ENCODE measurements around the gene DCBLD2.

Gene DCBLD2

GRCh38 chr3:98788651-98789050, 112.8 kb downstream of the DCBLD2 start:
- DNase-seq, result no peak

GRCh38 chr3:98787181-98787580, 114.3 kb downstream of the DCBLD2 start:
- DNase-seq, result no peak

- DNase-seq, result no peak
Measured at GRCh38 chr3:98786364-98787006, 115.0 kb downstream of the DCBLD2 start.

GRCh38 chr3:98784666-98785600, 116.6 kb downstream of the DCBLD2 start:
- DNase-seq, result no peak

- DNase-seq, result no peak
Measured at GRCh38 chr3:98784042-98784441, 117.5 kb downstream of the DCBLD2 start.

- DNase-seq, result no peak
Measured at GRCh38 chr3:98782824-98783500, 118.5 kb downstream of the DCBLD2 start.

GRCh38 chr3:98780343-98780742, 121.2 kb downstream of the DCBLD2 start:
- DNase-seq, result no peak

- no peak for DNase-seq
Measured at GRCh38 chr3:98779541-98780335, 121.8 kb downstream of the DCBLD2 start.

- DNase-seq, result peak; percentile 26
Measured at GRCh38 chr3:98778852-98779413, 122.6 kb downstream of the DCBLD2 start.

- no peak for DNase-seq
Measured at GRCh38 chr3:98778383-98778782, 123.1 kb downstream of the DCBLD2 start.

- DNase-seq, result no peak
Measured at GRCh38 chr3:98777801-98778220, 123.7 kb downstream of the DCBLD2 start.

GRCh38 chr3:98777286-98777685, 124.2 kb downstream of the DCBLD2 start:
- no peak for DNase-seq

- no peak for DNase-seq
Measured at GRCh38 chr3:98776140-98776493, 125.4 kb downstream of the DCBLD2 start.

- no peak for DNase-seq
Measured at GRCh38 chr3:98775459-98776139, 125.9 kb downstream of the DCBLD2 start.

- no peak for DNase-seq
Measured at GRCh38 chr3:98772022-98772421, 129.5 kb downstream of the DCBLD2 start.

- no peak for DNase-seq
Measured at GRCh38 chr3:98770261-98771039, 131.0 kb downstream of the DCBLD2 start.

- no peak for DNase-seq
Measured at GRCh38 chr3:98769448-98769847, 132.0 kb downstream of the DCBLD2 start.

GRCh38 chr3:98768961-98769360, 132.5 kb downstream of the DCBLD2 start:
- DNase-seq, result no peak

- no peak for DNase-seq
Measured at GRCh38 chr3:98766924-98767323, 134.6 kb downstream of the DCBLD2 start.

- DNase-seq, result no peak
Measured at GRCh38 chr3:98765721-98766120, 135.8 kb downstream of the DCBLD2 start.

- no peak for DNase-seq
Measured at GRCh38 chr3:98764472-98764884, 137.0 kb downstream of the DCBLD2 start.

Measured in right hindlimb (tissue), 1 donor.